C4-2B (cell line): Measurements from ENCODE around the gene FGD5.

Source experiments
- CTCF ChIP-seq: fragments of 450-650 bp; conservative IDR thresholded peaks from 2 replicates; pipeline ENCODE4 v1.5.1; 2017; ENCODE audit warnings: mild to moderate bottlenecking
- ZFX ChIP-seq: fragments of 450-650 bp; IDR thresholded peaks from 2 replicates; pipeline ENCODE4 v1.6.1; 2017

GRCh38 chr3:14902719-14903118 is 84.0 kb downstream of the FGD5 start:
- TF ChIP-seq CTCF (no peak), ZFX (no peak)
